AG04450 (cell line): ENCODE results near the gene IP6K1. TPM values are rescaled to one million over a fixed set of nuclear protein-coding genes. Genes with fewer than 3 reads are reported as not detected.
"Not testable (repeated sequence)": the region's sequence is repeated elsewhere in the genome, so short reads cannot be mapped to it uniquely, and the experiment has no call there.

Experiments
- CTCF ChIA-PET: fragments of 300-600, 350-600 bp; formaldehyde crosslinking; extraction: SDS; loops from one replicate; lab custom pipeline; 2022; ENCODE audit warnings: antibody characterized with exemption, inconsistent platforms; lab: Charles Lee
- POLR2A ChIA-PET: fragments of 350-600 bp; formaldehyde crosslinking; extraction: SDS; loops from one replicate; lab custom pipeline; 2021; ENCODE audit warnings: antibody characterized with exemption, inconsistent platforms; lab: Yijun Ruan, JAX
- DNase-seq: peaks from one replicate; pipeline ENCODE4 v3.0.0-alpha.2; 2011; ENCODE audit warnings: low read depth, low spot score
- H3K27ac ChIP-seq: one replicate; pipeline ENCODE4 v1.5.1; 2012; ENCODE audit warnings: low read depth, low read length, control low read depth
- H3K27me3 ChIP-seq: one replicate; pipeline ENCODE4 v1.6.0; 2012; ENCODE audit warnings: low read length; ENCODE audit not compliant: control insufficient read depth, insufficient read depth
- H3K4me3 ChIP-seq: 2 replicates; pipeline ENCODE4 v1.5.1; 2011; ENCODE audit warnings: mild to moderate bottlenecking, low read depth, low read length, control low read depth
- H3K9me3 ChIP-seq: 2 replicates; pipeline ENCODE4 v1.5.1; 2012; ENCODE audit warnings: low read length; ENCODE audit not compliant: control insufficient read depth, insufficient read depth
- CTCF ChIP-seq: IDR thresholded peaks from 2 replicates; pipeline ENCODE4 v1.5.1; 2011; ENCODE audit warnings: low read depth, low read length, control low read depth, inconsistent platforms
- polyA plus RNA-seq: library from polyadenylated mRNA; depleted of rRNA; stranded (reverse); fragments of >200 nt; gene quantifications from 2 replicates; pipeline ENCODE4 v1.2.3, GENCODE V29; 2011

IP6K1 gene
- polyA plus RNA-seq, 1 experiment, result 40.4 TPM

GRCh38 chr3:49757197-49757596 is 29.1 kb downstream of the IP6K1 start:
- Histone ChIP-seq H3K27ac (no peak overlapping the region), H3K27me3 (no peaks in the 10 kb centered on the region), H3K4me3 (no peak overlapping the region), H3K9me3 (no peaks in the 10 kb centered on the region)
- ChIA-PET CTCF (interaction anchor here (0.8 kb wide), 1 partner anchor 82 kb away, joined by 3 read pairs; no protein-coding TSS in a partner anchor), POLR2A (no interaction called here)
- no peak for DNase-seq
- TF ChIP-seq CTCF, result no peak

- TF ChIP-seq CTCF, result no peak
- CTCF ChIA-PET, result interaction anchor here (0.6 kb wide), 1 partner anchor 83 kb away, joined by 3 read pairs; no protein-coding TSS in a partner anchor
- Histone ChIP-seq H3K27ac (no peak overlapping the region), H3K4me3 (no peak overlapping the region), H3K9me3 (no peaks in the 10 kb centered on the region), H3K27me3 (no peaks in the 10 kb centered on the region)
- DNase-seq, result no peak
- POLR2A ChIA-PET, result no interaction called here
Measured at GRCh38 chr3:49756036-49756435, 30.3 kb downstream of the IP6K1 start.

GRCh38 chr3:49754536-49754935 is 31.8 kb downstream of the IP6K1 start:
- H3K27ac ChIP-seq, result no peak overlapping the region
- TF ChIP-seq CTCF, result no peak
- H3K4me3 ChIP-seq, result no peak overlapping the region
- POLR2A ChIA-PET, result no interaction called here
- H3K27me3 ChIP-seq, result no peaks in the 10 kb centered on the region
- CTCF ChIA-PET, result no interaction called here
- no peak for DNase-seq
- H3K9me3 ChIP-seq, result no peaks in the 10 kb centered on the region

- no peaks in the 10 kb centered on the region for H3K27me3 ChIP-seq
- POLR2A ChIA-PET, result interaction anchor here (0.7 kb wide), 1 partner anchor 27 kb away, joined by 4 read pairs; no protein-coding TSS in a partner anchor
- CTCF ChIA-PET, result no interaction called here
Measured at GRCh38 chr3:49751501-49751900, 34.8 kb downstream of the IP6K1 start.

GRCh38 chr3:49750056-49750455 is 36.3 kb downstream of the IP6K1 start:
- TF ChIP-seq CTCF, result no peak
- CTCF ChIA-PET, result interaction anchor here (0.6 to 0.9 kb wide), 2 partner anchors 10 to 31 kb away, joined by 3 to 4 read pairs; no protein-coding TSS in a partner anchor
- H3K9me3 ChIP-seq, result no peaks in the 10 kb centered on the region
- no peak for DNase-seq
- H3K4me3 ChIP-seq, result no peak overlapping the region
- POLR2A ChIA-PET, result no interaction called here
- H3K27ac ChIP-seq, result no peak overlapping the region
- H3K27me3 ChIP-seq, result no peaks in the 10 kb centered on the region

More at GRCh38 chr3:49751501-49751900, 34.8 kb downstream of the IP6K1 start:
- TF ChIP-seq CTCF, result no peak
- Histone ChIP-seq H3K9me3 (no peaks in the 10 kb centered on the region), H3K27ac (no peak overlapping the region), H3K4me3 (no peak overlapping the region)
- no peak for DNase-seq

GRCh38 chr3:49748874-49749273 is 37.5 kb downstream of the IP6K1 start:
- POLR2A ChIA-PET, H3K9me3 ChIP-seq, DNase-seq, H3K27ac ChIP-seq, H3K4me3 ChIP-seq, H3K27me3 ChIP-seq: not testable (repeated sequence)
- CTCF ChIA-PET, result interaction anchor here (1.3 kb wide), 1 partner anchor 91 kb away, joined by 4 read pairs; no protein-coding TSS in a partner anchor
